Nephron (organoid): ENCODE data around the gene CCDC74B.
"Not testable (repeated sequence)": the region's sequence is repeated elsewhere in the genome, so short reads cannot be mapped to it uniquely, and the experiment has no call there.

Source experiments
- H3K27ac Mint-ChIP-seq, 3 experiments: 2 replicates each; pipeline ENCODE4 v1.8.0; 2020; ENCODE audit warnings: mixed read lengths in 3 of 3, mild to moderate bottlenecking in 2 of 3, moderate library complexity in 1 of 3
- H3K27me3 Mint-ChIP-seq: 2 replicates; pipeline ENCODE4 v1.8.0; 2021; ENCODE audit warnings: low read depth, mild to moderate bottlenecking, moderate library complexity, mixed read lengths
- H3K36me3 Mint-ChIP-seq: 2 replicates; pipeline ENCODE4 v1.8.0; 2020; ENCODE audit warnings: low read depth, mixed read lengths
- H3K4me1 Mint-ChIP-seq: 2 replicates; pipeline ENCODE4 v1.8.0; 2020; ENCODE audit warnings: mixed read lengths
- H3K4me3 Mint-ChIP-seq, 3 experiments: 2 replicates each; pipeline ENCODE4 v1.8.0; 2020; ENCODE audit warnings: mild to moderate bottlenecking in 3 of 3, mixed read lengths in 3 of 3, moderate library complexity in 2 of 3
- H3K9me3 Mint-ChIP-seq: 2 replicates; pipeline ENCODE4 v1.8.0; 2020; ENCODE audit warnings: mixed read lengths
- TF ChIP-seq, protein P1 (sequence below), 3 experiments: fragments of 200-600 bp; sonication (generic); IDR thresholded peaks; one replicate each; pipeline ENCODE4 v1.5.0; 2021; ENCODE audit warnings: antibody characterized with exemption in 3 of 3; ENCODE audit not compliant: unreplicated experiment in 3 of 3

Gene CCDC74B

DNA sequence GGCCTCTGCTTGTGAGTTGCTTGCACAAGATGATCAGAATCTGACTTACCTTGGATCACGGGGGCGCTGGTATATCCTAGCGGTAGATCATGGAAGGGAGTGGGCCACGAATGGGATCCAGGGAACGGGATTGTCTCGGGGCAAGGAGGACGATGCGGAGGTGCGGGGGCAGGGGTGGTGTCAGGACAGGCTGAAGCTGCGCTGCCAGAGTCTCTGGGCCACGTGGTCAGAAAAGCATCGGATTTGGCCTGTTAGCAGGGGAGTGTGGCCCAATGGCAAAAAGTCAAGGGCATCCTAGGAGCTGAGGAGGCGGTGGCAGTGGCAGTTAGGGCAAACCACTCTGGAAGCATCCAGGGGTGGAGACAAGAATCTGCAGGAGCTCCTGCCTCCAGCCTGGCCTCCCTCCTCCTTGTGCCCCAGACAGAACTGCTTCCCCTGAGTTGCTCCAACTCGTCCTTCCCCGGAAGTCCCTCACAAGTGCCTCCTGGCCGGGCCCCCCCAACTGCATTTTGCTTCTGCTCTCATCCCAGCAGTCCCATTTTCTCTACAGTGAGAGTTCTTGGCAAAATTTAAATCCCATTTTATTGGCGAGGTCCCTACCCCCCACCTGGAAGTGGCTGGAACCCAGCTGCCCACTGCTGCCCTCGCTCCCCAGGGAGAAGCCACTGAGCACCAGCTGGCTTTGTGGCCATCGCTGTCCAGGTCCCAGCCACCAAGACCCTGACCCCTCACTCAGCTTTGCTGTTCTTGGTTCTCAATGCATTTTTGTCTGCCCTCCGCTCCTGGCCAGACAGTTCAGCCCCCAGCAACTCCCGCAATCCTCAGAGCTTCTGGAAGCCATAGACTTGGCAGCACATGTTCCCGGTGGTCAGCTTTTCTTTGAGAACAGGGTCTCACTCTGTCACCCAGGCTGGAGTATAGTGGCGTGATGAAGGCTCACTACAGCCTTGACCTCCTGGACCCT lies 5.6 kb upstream of the CCDC74B start:
- no peaks in the 10 kb centered on the region for H3K4me1 Mint-ChIP-seq
- TF ChIP-seq, protein P1, sequence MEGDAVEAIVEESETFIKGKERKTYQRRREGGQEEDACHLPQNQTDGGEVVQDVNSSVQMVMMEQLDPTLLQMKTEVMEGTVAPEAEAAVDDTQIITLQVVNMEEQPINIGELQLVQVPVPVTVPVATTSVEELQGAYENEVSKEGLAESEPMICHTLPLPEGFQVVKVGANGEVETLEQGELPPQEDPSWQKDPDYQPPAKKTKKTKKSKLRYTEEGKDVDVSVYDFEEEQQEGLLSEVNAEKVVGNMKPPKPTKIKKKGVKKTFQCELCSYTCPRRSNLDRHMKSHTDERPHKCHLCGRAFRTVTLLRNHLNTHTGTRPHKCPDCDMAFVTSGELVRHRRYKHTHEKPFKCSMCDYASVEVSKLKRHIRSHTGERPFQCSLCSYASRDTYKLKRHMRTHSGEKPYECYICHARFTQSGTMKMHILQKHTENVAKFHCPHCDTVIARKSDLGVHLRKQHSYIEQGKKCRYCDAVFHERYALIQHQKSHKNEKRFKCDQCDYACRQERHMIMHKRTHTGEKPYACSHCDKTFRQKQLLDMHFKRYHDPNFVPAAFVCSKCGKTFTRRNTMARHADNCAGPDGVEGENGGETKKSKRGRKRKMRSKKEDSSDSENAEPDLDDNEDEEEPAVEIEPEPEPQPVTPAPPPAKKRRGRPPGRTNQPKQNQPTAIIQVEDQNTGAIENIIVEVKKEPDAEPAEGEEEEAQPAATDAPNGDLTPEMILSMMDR (IDR thresholded peaks at IDR 0.05; ENCODE audit: unreplicated experiment in 3 of 3), result no peak
- peaks cover 9% of the 10 kb centered on the region for H3K36me3 Mint-ChIP-seq
- no peaks in the 10 kb centered on the region for H3K27me3 Mint-ChIP-seq
- no peak overlapping the region for H3K27ac Mint-ChIP-seq
- no peak overlapping the region for H3K4me3 Mint-ChIP-seq
- no peaks in the 10 kb centered on the region for H3K9me3 Mint-ChIP-seq

DNA sequence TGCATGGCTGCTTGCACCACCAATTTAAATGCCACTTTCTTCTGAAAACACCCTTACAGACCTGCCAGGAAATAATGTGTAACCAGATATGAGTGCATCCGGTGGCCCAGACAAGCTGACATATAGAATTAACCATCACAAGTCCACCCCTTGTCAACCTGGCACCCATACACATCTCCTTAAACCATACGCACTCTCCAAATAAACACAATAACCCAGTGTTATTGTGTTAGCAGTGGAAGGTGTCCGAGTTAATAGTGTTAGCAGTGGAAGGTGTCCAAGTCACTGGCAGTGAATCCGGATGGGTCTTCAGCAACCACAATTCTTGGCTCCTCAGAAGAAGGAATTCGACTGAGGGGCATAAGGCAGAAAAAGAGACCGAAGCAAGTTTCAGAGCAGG lies 3.6 kb upstream of the CCDC74B start:
- H3K27ac Mint-ChIP-seq, H3K9me3 Mint-ChIP-seq, H3K4me1 Mint-ChIP-seq, H3K36me3 Mint-ChIP-seq, H3K4me3 Mint-ChIP-seq, H3K27me3 Mint-ChIP-seq: not testable (repeated sequence)

DNA sequence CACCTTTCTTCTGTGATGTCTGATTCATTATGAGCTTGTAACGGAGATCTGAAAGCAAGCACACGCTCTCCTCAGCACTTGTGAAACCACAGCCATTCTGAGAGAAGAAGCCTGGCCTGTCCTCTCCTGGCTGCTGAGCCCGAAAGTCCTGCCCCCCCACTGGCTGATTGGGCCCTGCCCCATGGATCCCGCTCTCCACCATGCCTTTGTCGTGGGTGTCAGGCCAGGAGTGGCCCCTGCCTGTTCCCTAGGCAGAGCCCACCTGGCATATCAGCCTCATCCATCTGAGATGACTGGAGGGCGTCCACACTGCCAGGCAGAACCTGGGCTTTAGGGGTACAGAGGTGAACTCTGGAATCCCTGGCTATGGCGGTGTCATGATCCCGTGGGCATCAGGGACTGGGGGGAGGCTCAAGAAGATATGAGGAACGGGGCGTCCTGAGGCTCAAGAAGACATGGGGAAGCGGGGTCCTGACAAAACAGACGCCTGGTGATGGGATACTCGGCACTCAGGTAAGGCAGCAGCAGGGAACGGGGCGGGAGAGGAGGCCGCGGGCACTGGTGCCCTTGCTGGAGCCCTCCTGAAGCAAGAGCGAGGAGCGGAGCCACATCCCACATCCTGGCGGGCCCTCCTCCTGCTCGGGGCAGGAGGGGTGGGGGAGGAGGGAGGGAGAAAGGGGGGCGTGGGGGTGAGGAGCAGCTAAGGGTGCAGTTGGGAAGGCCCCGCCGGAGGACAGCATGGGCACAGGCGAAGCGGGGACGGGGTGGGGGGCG lies 1.5 kb downstream of the CCDC74B start:
- not testable (repeated sequence) for H3K27ac Mint-ChIP-seq, H3K36me3 Mint-ChIP-seq, H3K9me3 Mint-ChIP-seq, H3K27me3 Mint-ChIP-seq, H3K4me1 Mint-ChIP-seq
- peak overlapping the region; percentile 77 to 84 (median 80) for H3K4me3 Mint-ChIP-seq

DNA sequence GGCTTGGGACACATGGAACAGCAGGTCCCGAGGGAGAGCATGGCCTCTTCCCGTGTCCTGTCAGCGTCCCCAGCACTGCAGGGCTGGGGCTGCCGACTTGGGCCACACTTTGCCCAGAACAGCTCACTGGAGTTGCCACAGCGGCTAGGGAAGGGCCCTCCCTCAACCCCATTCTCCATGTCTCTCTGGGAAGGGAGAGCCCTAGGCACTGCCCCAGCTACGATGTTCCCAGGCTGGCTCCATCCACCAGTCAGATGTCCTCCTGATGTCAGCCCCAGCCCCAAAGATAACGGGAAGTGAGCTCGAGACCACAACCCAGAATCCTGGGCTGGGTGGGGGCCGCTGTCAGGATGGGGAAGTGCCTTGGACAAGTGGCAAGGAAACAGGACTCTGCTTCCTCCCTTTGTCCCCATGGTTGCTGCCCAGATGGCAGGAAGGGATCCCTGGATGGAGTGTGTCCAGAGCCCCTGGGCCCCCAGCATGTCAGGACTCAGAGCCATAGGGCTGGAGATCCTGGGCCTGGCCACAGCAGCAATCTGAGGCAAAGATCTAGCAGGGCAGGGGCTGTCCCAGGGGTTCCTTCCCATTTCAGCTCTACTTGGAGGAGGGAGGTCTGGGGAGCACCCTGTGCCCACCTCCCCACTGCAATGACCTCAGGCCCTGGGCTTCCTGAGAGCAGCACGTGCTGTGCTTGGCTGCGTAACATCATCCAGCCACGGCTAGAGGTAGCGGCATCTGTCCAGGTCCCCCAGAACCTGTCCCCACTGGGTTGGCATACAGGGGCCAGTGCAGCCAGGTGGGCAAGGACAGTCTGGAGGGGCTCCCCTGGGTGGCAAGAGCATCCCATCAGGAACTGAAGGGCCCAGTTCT lies 2.3 kb downstream of the CCDC74B start:
- H3K9me3 Mint-ChIP-seq, H3K27ac Mint-ChIP-seq, H3K27me3 Mint-ChIP-seq, H3K4me1 Mint-ChIP-seq, H3K36me3 Mint-ChIP-seq: not testable (repeated sequence)
- H3K4me3 Mint-ChIP-seq, result peak overlapping the region; percentile 77 to 84 (median 80)

DNA sequence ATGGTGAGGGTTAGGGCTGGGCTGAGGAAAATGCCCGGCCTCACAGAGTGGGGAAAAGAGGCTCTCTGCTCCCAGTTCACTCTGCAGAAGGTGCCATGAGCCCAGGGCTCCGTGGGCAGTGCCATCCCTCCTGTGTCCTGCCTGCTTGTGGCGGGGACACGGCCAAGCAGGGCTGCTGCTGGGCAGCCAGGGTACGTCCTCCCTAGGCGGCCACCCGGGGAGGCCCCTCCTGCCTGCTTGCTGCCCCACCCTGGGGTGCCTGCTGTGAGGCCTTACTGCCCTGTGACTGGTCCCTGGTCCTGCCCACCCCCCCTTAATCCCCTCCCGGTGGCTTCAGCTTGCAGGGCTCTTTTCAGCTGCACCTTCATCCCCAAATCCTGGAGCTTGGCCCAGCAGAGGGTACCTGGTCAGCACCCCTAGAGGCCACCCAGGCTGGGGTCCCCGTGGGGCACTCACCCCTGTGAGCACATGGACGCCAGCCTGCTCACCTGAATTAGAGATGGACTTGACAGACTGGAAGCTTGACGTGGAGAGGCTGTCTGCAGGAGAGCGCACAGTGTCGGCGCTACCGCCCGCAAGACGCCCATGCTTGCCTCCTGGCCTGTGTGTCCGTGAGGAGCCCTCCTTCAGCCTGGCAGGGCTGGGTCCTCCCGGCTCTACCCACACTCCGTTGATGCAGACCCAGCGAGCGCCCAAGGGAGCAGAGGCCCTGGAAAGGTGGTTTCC lies 3.1 kb downstream of the CCDC74B start:
- not testable (repeated sequence) for H3K27ac Mint-ChIP-seq, H3K4me3 Mint-ChIP-seq, H3K9me3 Mint-ChIP-seq, H3K27me3 Mint-ChIP-seq, H3K4me1 Mint-ChIP-seq, H3K36me3 Mint-ChIP-seq

DNA sequence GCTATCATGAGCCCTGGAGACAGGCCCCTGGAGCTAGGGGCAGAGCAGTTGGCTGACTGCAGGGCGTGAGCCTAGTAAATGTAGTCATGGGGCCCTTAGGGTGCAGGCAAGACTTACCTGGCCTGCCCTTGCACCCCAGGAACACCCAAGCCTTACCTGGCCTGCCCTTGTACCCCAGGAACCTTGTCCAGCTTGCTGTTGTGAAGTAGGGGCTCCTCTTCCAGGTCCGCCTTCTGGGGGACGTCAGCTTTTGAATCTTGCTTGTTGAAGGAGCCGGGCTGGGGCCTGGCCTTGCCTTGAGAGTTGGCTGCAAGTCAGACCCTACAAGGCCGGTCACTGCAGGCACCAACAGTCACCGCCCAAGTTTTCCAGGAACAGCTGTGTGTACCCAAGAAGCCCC lies 3.9 kb downstream of the CCDC74B start:
- H3K27me3 Mint-ChIP-seq, H3K9me3 Mint-ChIP-seq, H3K4me1 Mint-ChIP-seq, H3K4me3 Mint-ChIP-seq, H3K27ac Mint-ChIP-seq, H3K36me3 Mint-ChIP-seq: not testable (repeated sequence)

DNA sequence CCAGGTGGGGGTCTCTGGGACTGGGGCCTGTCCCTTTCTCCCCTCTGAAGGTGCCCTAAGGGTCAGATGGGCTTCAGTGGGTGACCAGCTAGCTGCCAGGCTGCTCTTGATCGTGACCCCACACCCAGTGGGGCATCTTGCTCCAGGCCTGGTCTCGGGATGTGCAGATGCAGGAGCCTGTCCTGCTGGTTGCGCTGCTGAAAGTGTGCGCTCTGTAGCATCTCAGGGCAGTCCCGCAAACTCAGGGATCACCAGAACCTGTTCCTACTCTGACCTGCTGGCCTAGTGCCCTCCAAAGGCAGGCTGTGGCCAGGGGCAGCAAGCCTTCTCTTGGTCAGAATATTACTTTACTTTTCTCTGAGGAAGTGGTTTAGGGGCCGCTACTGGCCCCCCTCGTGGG lies 4.4 kb downstream of the CCDC74B start:
- H3K9me3 Mint-ChIP-seq, H3K27me3 Mint-ChIP-seq, H3K4me1 Mint-ChIP-seq, H3K4me3 Mint-ChIP-seq, H3K27ac Mint-ChIP-seq, H3K36me3 Mint-ChIP-seq: not testable (repeated sequence)

DNA sequence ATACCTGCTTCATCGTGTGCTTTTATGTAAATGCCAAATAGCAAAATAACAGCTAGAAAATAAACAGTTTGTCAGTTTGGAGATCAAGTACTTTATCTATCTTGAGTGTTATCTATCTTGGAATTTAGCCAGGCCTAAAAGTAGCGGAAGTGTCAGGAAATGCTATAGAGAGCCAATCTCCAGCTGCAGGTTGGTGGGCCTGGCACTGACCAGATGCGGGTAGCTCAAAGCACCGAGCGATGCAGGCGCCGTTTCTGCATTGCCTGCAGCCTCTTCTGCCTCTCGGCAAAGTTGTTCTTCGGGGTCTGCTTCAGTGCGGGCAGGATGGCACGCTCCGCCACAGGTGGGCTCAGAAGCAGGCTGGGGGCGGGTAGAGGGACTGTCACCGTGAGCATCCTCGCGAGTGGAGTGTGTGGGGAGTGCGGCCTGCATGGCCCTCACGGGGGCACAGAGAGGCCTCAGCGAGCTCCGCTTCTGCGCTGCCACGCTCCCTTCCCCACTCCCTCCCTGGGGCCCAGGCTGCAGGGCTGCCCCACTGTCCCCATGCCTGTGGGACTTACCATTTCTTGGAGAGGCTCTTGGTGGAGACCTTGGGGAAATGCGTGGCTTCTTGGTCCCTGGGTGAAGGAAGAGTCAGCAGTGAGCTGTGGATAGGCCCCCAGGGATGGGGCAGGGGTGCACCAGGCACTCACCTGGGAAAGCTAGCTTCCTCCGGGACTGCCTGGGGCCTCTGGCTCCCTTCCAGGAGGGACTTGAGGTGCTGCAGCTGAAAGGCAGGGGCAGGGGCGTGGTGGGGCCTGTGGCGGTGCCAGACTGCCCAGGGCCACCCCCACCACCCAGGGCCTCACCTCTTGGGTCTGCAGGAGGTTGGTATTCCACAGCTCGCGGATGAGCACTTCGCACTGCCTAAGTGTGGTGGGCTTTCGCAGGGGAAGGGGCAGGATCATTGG lies 5.3 kb downstream of the CCDC74B start:
- H3K9me3 Mint-ChIP-seq, H3K36me3 Mint-ChIP-seq, H3K27ac Mint-ChIP-seq, H3K4me1 Mint-ChIP-seq, H3K27me3 Mint-ChIP-seq, H3K4me3 Mint-ChIP-seq: not testable (repeated sequence)

DNA sequence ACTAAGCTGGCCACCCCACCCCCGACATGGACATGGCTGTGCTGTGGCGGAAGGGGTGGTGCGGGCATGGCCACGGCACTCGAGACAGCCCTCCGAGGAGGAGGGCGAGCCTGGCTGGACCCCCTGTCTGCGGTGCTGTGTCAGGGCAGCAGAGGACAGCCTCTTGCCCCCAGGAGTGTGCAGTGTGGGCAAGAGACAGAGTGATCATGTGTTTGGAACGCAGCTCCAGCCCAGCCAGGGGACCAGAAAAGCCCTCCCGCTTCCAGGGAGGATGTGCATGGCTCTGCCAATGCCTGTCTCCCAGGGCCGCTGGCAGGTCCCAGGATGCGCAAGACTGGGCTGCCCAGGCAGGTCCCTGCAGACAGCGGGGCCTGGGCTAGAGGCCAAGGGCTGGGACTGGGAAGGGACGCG lies 6.1 kb downstream of the CCDC74B start:
- H3K4me1 Mint-ChIP-seq, H3K9me3 Mint-ChIP-seq, H3K27me3 Mint-ChIP-seq, H3K4me3 Mint-ChIP-seq, H3K27ac Mint-ChIP-seq, H3K36me3 Mint-ChIP-seq: not testable (repeated sequence)

DNA sequence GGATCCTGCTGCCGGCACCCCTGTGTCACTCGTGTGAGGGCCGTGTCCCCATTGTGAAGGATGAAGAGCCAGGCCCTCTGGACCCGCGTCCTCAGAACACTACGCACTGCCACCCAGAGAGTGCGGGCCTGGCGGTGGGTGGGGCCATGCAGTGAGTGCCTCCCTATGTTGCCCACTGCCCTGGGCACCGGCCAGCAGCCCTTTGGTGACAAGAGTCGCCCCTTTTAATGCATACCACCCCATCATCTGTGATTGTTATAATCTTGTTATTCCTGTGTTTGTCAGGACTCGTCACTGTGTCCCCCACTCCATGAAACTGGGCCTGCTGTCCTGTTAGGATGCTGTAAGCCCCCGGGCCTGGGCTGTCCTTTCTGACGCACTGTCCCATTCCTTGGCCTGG lies 6.6 kb downstream of the CCDC74B start:
- H3K9me3 Mint-ChIP-seq, H3K27me3 Mint-ChIP-seq, H3K4me1 Mint-ChIP-seq, H3K4me3 Mint-ChIP-seq, H3K27ac Mint-ChIP-seq, H3K36me3 Mint-ChIP-seq: not testable (repeated sequence)

DNA sequence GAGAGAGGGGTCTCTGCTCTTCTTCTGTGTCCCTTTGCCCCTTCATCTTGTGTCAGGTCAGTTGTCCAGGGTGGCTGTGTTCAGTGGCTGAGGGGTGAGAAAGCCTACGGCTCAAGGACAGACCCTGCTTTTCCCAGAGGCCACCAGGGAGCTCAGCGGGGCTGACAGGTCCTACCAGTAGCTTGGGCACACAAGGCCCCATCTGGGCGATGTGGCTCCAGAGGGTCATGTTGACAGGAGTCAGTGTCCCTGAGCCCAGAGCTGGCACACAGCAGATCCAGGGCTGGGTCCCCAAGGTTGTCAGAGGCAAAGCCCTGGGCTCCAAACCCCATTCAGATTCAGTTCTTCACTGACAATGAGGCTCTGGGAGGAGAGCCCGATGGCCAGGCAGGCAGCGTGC lies 7.8 kb downstream of the CCDC74B start:
- H3K4me3 Mint-ChIP-seq, H3K9me3 Mint-ChIP-seq, H3K36me3 Mint-ChIP-seq, H3K27ac Mint-ChIP-seq, H3K27me3 Mint-ChIP-seq, H3K4me1 Mint-ChIP-seq: not testable (repeated sequence)

DNA sequence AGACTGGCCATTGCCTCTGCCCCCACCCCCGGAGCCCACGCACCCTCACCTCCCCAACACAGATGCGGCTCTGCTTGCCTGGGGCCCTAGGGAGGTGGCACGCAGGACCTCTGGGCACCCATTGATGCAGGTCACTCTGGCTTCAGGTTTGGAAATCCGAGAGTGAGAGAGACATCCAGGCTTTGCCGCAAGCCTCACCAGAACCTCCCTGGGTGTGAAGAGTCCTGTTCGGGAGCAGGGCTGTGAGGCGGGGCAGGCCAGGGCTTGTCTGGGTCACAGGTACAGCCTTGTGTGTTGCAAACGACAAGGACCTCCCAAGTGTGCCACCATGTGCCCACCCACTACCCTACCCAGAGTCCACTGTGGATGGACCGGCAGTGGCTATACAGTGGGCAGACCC lies 8.4 kb downstream of the CCDC74B start:
- peaks cover 11% of the 10 kb centered on the region for H3K4me1 Mint-ChIP-seq
- not testable (repeated sequence) for H3K36me3 Mint-ChIP-seq, H3K27ac Mint-ChIP-seq, H3K27me3 Mint-ChIP-seq, H3K4me3 Mint-ChIP-seq, H3K9me3 Mint-ChIP-seq
